Stimulated activated CD4-positive, alpha-beta T cell treated with anti-CD3 and anti-CD28 coated beads, Interleukin-2, amount 100 ng/mL, for 4 hours (primary cell): Measurements from ENCODE around the gene OR1L6.

Experiments used
- DNase-seq: peaks from one replicate; pipeline ENCODE4 v3.0.0-alpha.2; 2020; ENCODE audit warnings: low read depth

The OR1L6 gene, protein sequence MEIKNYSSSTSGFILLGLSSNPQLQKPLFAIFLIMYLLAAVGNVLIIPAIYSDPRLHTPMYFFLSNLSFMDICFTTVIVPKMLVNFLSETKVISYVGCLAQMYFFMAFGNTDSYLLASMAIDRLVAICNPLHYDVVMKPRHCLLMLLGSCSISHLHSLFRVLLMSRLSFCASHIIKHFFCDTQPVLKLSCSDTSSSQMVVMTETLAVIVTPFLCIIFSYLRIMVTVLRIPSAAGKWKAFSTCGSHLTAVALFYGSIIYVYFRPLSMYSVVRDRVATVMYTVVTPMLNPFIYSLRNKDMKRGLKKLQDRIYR

DNA sequence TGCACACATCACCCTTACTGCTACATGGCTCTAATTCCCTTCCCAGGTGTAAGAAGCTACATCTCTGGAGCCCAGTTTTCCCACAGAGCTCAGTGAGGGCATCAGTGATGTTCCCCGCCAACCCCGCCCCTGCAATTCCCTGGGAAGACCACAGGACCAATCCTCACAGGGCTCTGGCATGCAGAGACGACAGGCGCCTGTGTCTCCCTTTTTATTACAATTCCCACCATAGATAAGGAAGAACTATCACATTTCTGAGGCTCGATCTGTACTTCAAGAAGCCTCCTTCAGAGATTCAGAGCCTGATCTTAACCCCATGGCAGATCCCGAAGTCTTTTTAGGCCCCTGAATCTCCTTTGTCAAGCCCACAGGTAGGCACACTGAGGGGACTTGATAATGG, at the start of gene OR1L6:
Gene OR1L6, plus strand, starts transcription at position 301 of the 400 bp plus-strand sequence. CDS start 7,545 bp downstream, outside the sequence.
- no peak for DNase-seq

DNA sequence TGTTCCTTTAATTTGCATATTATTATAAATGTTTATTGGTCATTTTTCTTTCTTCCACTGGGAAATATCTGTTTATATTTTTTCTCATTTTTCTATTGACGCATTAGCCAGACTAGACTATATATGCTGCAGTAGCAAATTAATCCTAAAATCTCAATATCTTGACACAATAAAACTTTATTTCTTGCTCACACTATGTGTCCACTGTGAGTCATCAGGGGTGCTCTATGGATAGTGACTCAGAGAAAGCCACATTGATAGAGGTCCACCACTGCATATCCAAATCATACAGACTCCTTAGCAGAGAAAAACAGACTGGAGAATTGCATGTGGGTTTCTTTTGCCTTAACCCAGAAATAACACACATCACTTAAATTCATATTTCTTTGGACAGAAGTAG, 46.4 kb upstream of the OR1L6 start:
- no peak for DNase-seq

DNA sequence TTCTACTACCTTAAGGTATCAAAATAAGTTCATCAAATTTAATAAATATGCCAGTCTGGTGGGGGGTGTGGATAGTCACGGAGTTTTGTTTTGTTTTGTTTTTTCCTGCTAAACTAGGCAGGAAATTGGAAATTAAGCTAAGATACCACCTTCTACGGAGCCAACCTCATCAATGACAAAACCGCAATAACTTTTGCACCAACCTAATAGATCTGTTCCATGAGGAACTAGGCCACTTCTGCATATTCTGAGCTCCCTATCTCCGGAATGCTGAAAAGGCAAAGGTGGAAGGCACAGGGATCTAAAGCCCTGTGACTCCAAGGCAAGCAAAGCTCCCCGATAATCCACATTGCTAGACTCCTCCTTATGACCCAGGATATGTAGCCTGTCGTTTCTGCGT, 24.1 kb upstream of the OR1L6 start:
- no peak for DNase-seq

DNA sequence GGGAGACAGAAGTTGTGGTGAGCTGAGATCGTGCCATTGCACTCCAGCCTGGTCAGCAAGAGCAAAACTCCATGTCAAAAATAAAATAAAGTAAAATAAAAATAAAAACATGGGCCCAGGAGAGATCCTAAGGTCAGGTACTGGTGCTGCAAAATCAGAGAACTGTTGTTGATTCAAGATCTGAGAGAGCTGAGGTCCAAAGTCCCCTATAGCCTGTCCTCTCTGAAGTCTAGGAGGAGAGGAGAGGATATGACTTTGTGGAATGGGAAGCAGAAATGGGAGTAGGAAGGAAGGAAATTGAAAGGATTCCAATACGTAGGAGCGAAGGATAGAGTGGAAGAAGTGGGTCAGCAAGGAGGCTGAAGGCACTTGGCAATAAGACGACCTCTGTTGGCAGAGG, 22.9 kb upstream of the OR1L6 start:
- no peak for DNase-seq

DNA sequence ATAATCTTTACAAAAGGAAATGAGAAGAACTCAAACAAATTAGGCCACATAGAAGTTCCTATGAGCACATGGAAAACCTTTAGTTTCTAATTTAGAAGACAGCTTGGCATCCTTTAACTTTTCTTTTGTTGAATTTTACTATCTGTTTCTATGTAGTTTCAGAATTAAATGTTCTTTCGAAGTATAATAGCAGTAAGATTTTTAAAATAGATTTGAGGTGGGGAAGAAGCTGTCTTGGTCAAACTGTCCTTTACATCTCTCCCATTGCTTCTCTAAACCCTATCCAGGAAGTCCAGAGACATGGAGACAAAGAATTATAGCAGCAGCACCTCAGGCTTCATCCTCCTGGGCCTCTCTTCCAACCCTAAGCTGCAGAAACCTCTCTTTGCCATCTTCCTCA, 18.4 kb upstream of the OR1L6 start, which contains the start of gene OR1L4:
Gene OR1L4, plus strand, starts transcription at position 301 of the 400 bp plus-strand sequence. Its CDS starts 0 bp downstream, at position 301.
- no peak for DNase-seq

DNA sequence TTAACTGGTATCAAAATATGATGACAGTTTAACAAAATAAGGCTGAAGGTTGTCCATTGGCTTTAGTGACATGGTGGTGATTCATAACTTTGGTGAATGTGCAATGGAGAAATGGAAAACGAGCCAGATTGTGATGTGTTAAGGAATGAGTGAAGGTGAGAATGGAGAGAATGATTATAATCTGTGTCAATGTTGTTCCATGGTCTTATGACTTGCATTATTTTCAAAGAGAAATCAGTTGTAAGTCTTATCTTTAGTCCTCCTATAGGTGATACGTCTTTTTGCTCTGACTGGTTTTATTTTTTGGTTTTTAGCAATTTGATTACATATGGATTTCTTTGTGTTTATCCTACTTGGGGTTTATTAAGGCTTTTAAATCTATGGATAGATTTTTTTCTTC, 12.7 kb downstream of the OR1L6 start:
- no peak for DNase-seq

DNA sequence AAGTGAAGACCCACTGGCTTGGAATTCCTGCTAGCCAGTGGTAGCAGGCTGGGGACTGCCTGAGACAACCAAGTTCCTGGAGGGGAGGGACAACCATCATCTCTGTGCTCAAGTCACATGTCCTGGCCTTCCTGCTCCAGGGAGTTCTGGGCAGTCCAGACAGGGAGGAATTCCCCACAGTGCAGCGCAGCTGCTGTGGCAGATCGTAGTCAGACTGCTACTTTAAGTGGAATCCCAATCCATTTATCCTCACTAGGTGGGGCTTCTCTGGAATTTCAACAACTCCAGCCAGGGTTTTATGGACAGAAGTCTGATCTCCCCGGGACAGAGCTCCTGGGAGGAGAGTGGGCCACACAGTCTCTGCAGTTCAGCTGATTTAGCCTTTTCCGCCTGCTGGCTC, 25.7 kb downstream of the OR1L6 start:
- DNase-seq: no peak

DNA sequence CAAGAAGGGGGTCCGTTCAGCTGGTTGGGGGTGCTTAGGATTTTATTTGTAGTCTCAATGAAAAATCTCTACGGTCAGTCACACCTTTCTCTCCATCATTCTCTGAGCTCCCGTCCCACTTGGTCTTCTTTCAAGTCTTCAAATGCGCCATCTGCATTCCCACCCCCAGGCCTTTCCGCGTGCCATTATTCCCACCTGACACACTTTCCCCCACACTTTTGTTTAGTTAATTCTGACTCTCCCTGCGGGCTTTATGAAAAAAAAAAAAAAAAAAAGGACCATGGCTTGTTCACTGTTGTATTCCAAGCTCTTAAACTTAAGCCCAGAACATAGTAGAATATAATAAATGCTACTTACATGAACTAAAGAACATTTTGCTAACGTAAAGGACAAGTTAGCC, 34.9 kb downstream of the OR1L6 start:
- DNase-seq: no peak

DNA sequence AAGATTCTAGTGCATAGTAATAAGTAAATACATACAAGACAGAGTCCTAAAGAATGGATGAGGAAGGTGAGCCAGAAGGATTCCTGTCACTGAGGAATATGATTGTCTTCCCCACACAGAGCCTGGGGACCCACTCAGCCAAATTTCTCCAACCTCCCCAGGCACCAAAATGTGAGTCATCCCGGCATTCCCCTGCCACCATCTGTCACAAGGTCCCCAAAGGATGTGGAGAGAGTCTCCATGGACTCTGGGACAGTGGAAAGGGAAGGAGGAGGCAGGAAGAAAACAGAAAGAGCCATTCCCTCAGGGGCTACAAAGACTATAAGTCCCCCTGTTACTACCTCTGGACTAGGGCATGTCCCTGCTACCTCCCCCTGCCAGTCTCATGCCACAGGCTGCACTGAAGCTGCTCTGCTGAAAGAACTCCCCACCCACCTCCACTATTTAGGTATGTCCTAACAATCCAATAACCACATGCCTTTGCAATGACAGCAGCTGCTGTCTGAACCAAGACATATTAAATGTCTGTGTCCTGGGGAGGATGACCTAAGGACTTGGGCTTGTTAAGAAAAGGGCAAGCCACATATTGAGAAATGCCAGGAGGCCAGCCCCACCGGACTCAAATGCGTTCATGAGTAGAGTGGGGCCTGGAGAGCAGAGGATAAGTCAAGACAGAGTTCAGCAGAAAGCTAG, 36.0 kb downstream of the OR1L6 start:
- no peak for DNase-seq

DNA sequence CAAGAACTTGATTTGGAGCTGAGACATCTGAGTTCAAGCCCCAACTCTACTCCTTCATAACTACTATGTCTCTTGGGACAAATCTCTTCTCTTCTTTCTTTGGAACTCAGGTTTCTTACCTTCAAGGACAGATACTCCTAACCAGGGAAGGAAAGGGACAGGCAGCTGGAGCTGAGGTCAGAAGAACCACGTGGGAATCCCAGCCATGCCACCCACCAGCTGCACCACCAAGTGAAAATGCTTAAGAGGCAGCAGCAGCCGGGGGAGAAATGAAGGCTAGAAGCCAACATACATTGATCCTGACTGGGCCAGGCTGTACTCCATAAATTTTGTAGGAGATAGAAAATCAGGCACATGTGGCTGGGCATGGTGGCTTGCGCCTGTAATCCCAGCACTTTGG, 37.1 kb downstream of the OR1L6 start:
- DNase-seq: no peak

DNA sequence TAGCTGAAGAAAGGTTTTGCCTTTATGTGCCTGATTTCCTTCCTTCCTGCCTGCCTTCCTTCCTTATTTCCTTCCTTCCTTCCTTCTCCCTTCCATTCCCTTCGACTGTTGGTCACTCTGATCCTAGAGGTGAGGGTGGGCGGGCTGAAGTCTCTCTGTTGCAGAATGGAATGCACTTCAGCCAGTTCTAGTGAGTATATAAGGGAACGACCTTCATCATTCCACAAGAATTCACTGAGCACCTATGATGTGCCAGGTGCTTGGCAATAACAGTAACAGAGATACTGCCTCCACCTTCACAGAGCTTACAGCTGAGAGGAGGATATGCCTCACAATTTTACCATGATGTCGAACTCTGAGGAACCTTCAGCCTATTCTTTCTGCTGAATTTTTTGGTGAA, 37.9 kb downstream of the OR1L6 start:
- no peak for DNase-seq

DNA sequence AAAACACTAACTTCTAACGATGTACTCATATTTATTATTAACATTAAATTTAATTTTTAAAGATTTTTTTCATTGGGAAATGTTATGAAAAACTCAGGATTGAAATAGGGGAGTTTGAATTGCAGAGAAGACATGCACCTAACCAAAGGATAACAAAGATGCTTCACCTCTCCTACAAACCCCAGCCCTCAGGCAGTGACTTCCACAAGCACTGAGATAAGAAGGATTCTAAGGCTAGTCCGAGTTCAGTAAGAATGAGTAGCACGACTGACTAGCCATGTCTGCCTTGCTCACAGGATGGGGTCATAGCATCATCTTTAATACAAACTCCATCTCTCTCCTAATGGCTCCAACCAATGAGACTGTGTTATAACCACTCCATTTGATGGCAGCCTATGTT, 39.6 kb downstream of the OR1L6 start:
- no peak for DNase-seq

DNA sequence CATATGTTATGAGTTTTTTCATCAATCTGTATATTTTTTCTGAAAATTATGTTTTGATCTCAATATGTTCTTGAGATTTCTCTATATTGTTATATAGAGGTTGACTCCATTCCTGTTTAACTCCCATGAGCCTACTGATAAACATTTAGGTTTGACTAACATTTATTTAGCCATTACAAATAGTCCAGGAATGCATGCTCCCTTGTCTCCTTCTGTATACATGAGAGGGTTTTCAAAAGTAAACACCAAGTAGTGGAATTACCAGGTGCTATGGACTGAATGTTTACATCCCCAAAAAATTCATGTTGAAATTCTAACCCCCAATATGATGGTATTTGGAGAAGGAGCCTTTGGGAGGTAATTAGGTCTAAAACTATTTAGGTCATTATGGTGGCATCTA, 43.2 kb downstream of the OR1L6 start:
- DNase-seq: no peak

DNA sequence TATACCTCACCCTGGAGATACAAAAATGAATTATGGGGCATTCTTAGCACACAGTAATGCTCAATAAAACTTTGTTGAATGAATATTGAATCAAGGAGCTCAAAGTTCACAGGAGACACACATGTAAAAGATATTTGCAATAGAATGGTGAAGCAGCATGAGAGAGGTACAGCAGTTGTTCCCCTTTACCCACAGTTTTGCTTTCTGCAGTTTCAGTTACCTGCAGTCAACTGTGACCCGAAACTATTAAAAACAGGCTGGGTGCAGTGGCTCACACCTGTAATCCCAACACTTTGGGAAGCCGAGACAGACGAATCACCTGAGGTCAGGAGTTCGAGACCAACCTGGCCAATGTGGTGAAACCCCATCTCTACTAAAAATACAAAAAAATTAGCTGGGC, 44.2 kb downstream of the OR1L6 start:
- no peak for DNase-seq

DNA sequence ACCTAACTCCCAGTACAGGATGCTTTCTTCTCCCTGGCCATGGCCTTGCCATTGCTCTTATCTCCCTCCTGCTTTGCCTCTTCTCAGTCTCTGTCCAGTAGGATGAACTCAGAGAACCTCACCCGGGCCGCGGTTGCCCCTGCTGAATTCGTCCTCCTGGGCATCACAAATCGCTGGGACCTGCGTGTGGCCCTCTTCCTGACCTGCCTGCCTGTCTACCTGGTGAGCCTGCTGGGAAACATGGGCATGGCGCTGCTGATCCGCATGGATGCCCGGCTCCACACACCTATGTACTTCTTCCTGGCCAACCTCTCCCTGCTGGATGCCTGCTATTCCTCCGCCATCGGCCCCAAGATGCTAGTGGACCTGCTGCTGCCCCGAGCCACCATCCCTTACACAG, 46.7 kb downstream of the OR1L6 start, which contains the start of gene OR5C1:
Gene OR5C1, plus strand, starts transcription at position 103 of the 400 bp plus-strand sequence. Its CDS starts 0 bp downstream, at position 103.
- no peak for DNase-seq

DNA sequence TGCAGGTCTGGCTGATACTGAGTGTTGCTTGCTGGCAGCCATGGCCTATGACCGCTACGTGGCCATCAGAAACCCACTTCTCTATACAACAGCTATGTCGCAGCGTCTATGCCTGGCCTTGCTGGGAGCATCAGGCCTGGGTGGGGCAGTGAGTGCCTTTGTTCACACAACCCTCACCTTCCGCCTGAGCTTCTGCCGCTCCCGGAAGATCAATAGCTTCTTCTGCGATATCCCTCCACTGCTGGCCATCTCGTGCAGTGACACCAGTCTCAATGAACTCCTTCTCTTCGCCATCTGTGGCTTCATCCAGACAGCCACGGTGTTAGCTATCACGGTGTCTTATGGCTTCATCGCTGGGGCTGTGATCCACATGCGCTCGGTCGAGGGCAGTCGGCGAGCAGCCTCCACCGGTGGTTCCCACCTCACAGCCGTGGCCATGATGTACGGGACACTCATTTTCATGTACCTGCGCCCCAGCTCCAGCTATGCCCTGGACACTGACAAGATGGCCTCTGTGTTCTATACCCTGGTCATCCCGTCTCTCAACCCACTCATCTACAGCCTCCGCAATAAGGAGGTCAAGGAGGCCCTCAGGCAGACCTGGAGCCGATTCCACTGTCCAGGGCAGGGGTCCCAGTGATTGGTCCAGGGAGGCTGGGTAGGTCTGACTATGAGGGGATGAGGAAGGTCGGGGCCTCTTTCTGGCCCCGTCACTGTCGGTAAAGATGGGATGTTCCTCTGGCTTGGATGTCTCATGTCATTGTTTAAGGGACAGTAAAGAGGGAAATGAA, 47.3 kb downstream of the OR1L6 start:
- no peak for DNase-seq

DNA sequence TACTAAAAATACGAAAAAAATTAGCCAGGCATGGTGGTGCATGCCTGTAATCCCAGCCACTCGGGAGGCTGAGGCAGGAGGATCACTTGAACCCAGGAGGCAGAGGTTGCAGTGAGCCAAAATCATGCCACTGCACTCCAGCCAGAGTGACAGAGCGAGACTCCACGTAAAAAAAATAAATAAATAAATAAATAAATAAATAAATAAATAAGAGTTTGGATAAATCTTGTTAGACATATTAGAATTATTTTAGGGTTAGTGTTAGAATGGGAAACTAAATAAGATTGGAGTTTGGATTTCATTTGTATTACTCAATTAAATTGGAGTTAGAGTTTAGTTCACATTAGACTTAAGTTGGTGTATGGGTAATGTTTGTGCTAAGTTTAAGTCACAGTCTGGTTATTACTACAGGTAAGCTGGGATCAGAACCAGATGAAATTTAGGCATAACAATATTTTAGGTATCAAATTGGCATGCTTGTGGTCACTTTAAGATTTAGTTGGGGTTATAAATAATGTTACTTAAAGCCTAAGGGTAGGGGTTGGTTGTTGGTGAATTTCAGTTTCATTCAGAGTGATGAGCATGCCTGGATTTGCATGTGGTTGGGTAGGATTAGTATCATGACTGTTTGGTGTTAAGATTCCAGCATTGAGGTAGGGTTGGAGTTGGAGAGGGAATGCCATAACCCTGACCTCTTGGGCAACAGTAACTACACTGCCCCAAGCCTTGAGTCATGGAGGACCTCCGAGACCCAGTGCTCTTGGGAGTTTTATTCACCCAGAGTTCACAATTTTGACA, 50.0 kb downstream of the OR1L6 start:
- DNase-seq: no peak

DNA sequence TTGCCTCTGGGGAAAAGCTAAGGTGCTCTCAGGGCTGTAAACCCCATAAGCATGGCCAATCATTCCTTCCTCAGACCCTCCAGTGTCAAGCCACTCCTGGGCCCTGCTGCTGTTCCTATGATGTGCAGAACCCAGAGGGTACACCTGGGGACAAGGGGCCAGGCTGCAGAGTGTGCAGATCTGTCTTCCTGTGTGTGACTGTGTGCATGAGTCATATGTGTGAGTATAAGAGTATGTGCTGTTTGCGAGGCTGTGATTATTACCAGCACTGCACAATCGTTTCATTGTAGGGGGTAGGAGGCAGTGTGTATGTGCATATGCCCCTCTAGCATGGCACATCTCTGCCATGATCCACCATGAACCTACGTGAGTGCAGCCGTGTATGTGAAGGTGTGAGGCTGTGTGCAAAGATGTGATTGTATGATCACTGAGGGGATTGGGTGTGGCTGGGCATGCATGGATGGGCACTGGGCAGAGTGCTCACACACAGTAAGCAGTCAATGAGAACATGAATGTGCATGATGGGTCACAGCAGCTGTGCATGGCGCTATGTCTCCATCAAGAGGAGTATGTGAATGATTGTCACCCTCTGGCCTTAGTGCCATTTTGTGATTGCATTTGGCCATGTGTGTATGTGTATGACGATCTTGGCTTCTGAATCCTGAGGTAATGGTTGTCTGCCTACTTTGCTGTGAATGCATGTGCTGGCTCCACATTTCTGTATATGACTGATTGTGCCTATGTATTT, 55.4 kb downstream of the OR1L6 start:
- DNase-seq: no peak
